GM18873 (cell line): ENCODE results near the gene KCNMB4.
"Not testable (repeated sequence)": the region's sequence is repeated elsewhere in the genome, so short reads cannot be mapped to it uniquely, and the experiment has no call there.

Experiments
- ATAC-seq: cut with Tn5 transposase; IDR thresholded peaks from one replicate; pipeline ENCODE4 v1.9.1; 2021; ENCODE audit warnings: mild to moderate bottlenecking, moderate library complexity, moderate number of reproducible peaks; ENCODE audit not compliant: unreplicated experiment, low FRiP score

KCNMB4 gene

GRCh38 chr12:70367258-70368141, 1.4 kb downstream of the KCNMB4 start:
- ATAC-seq, result no peak

GRCh38 chr12:70372881-70373280, 6.8 kb downstream of the KCNMB4 start:
- no peak for ATAC-seq

GRCh38 chr12:70379846-70380245, 13.8 kb downstream of the KCNMB4 start:
- ATAC-seq, result no peak

GRCh38 chr12:70383484-70383883, 17.4 kb downstream of the KCNMB4 start:
- no peak for ATAC-seq

- no peak for ATAC-seq
Observed at GRCh38 chr12:70383886-70384285, 17.8 kb downstream of the KCNMB4 start.

GRCh38 chr12:70386771-70387170, 20.7 kb downstream of the KCNMB4 start:
- no peak for ATAC-seq

- no peak for ATAC-seq
Observed at GRCh38 chr12:70389678-70390077, 23.6 kb downstream of the KCNMB4 start.

GRCh38 chr12:70392631-70393030, 26.5 kb downstream of the KCNMB4 start:
- not testable (repeated sequence) for ATAC-seq

GRCh38 chr12:70393787-70394499, 27.9 kb downstream of the KCNMB4 start:
- ATAC-seq, result no peak

- no peak for ATAC-seq
Observed at GRCh38 chr12:70398002-70398401, 31.9 kb downstream of the KCNMB4 start.

GRCh38 chr12:70398862-70399261, 32.8 kb downstream of the KCNMB4 start:
- ATAC-seq, result no peak

- ATAC-seq, result no peak
Observed at GRCh38 chr12:70399311-70399710, 33.2 kb downstream of the KCNMB4 start.

- ATAC-seq, result no peak
Observed at GRCh38 chr12:70400124-70400523, 34.0 kb downstream of the KCNMB4 start.

GRCh38 chr12:70402597-70402996, 36.5 kb downstream of the KCNMB4 start:
- ATAC-seq, result no peak

- ATAC-seq, result no peak
Observed at GRCh38 chr12:70403826-70404225, 37.7 kb downstream of the KCNMB4 start.

- ATAC-seq, result no peak
Observed at GRCh38 chr12:70408004-70408790, 42.1 kb downstream of the KCNMB4 start.

- ATAC-seq, result no peak
Observed at GRCh38 chr12:70415987-70416386, 49.9 kb downstream of the KCNMB4 start.

- ATAC-seq, result no peak
Observed at GRCh38 chr12:70417121-70417520, 51.0 kb downstream of the KCNMB4 start.

- no peak for ATAC-seq
Observed at GRCh38 chr12:70418101-70418500, 52.0 kb downstream of the KCNMB4 start.

- ATAC-seq, result no peak
Observed at GRCh38 chr12:70422631-70423030, 56.5 kb downstream of the KCNMB4 start.

GRCh38 chr12:70426620-70427019, 60.5 kb downstream of the KCNMB4 start:
- ATAC-seq, result no peak
